Measurements from ENCODE around the gene TMEM72.

GRCh38 chr10:44935966-44936295 lies 24.8 kb downstream of the TMEM72 start:
- TF ChIP-seq, protein P1, sequence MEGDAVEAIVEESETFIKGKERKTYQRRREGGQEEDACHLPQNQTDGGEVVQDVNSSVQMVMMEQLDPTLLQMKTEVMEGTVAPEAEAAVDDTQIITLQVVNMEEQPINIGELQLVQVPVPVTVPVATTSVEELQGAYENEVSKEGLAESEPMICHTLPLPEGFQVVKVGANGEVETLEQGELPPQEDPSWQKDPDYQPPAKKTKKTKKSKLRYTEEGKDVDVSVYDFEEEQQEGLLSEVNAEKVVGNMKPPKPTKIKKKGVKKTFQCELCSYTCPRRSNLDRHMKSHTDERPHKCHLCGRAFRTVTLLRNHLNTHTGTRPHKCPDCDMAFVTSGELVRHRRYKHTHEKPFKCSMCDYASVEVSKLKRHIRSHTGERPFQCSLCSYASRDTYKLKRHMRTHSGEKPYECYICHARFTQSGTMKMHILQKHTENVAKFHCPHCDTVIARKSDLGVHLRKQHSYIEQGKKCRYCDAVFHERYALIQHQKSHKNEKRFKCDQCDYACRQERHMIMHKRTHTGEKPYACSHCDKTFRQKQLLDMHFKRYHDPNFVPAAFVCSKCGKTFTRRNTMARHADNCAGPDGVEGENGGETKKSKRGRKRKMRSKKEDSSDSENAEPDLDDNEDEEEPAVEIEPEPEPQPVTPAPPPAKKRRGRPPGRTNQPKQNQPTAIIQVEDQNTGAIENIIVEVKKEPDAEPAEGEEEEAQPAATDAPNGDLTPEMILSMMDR (IDR thresholded peaks at IDR 0.05), result no peak
- TF ChIP-seq POLR2A (IDR thresholded peaks at IDR 0.05), result no peak

All from thyroid gland (tissue), 4 donors.